ENCODE results near the gene SYT4.

SYT4 gene

DNA sequence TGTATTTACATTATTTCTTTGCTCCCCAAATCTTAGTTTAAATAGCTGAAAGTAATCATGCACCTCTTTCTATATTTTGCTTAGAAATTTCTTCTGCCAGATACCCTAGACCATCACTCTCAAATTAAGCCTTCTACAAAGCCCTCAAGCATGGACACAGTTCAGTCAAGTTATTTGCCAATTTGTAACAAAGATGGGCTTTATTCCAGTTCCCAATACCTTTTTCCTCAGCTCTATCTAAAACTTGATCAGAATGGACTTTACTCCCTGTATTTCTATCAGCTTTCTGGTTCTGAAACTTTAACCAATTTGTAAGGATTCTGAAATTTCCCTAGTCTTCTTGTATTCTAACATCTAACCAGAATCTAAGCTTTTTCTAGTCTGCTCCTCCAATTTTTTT, 56.6 kb downstream of the SYT4 start:
- DNase-seq (ENCODE audit: low spot score): no peak
